Uterus (tissue), 2 donors: Measurements from ENCODE around the gene TMX3.

Source experiments
- CTCF ChIP-seq, 4 experiments: fragments of 200-600 bp in 2 of 4; fragments of 450-650 bp in 2 of 4; sonication (generic) in 2 of 4; IDR thresholded peaks; one replicate each; pipeline ENCODE4 v1.5.1; 2016 to 2019; ENCODE audit warnings: antibody characterized with exemption in 4 of 4, mild to moderate bottlenecking in 2 of 4, moderate library complexity in 1 of 4
- POLR2A ChIP-seq, 2 donors: fragments of 450-650 bp; IDR thresholded peaks; one replicate each; pipeline ENCODE4 v1.6.1; 2016; ENCODE audit warnings: antibody characterized with exemption in 2 of 2, mild to moderate bottlenecking in 1 of 2, moderate library complexity in 1 of 2

- no peak for TF ChIP-seq CTCF (IDR thresholded peaks at IDR 0.05)
- TF ChIP-seq POLR2A (IDR thresholded peaks at IDR 0.05), result no peak
Observed at GRCh38 chr18:68667121-68667520, 47.8 kb downstream of the TMX3 start.
